Jurkat, Clone E6-1 (cell line): ENCODE results near the gene KLK4.

Experiments used
- DNase-seq: peaks from one replicate; pipeline ENCODE4 v3.0.0-alpha.2; 2011; ENCODE audit warnings: low read depth, low spot score
- H3K4me3 ChIP-seq: 2 replicates; pipeline ENCODE4 v1.5.1; 2011; ENCODE audit warnings: mild to moderate bottlenecking, low read length, control low read depth, moderate library complexity

The KLK4 gene

GRCh38 chr19:50891253-50891625 is 20.0 kb downstream of the KLK4 start:
- DNase-seq: no peak
- no peak overlapping the region for H3K4me3 ChIP-seq

GRCh38 chr19:50890422-50891252 is 20.6 kb downstream of the KLK4 start:
- H3K4me3 ChIP-seq: no peak overlapping the region
- no peak for DNase-seq

DNA sequence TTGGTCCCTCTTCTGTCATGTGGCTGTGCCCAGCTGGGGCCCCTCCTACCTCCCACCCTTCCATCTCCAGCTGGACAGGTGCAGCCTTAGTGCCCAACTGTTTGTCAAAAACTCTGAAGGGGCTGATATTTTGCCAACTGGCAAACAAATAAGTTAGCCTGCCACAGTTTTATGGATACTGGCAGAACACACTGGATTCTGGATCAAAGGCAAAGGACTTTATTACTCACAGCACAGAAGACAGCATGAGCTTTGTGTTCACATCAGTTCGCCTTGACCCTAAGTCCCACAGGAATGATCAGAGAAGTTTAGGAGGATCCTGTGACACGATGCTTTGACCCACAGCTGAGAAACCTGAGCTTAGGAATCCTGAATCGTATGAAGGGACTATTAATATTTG is 21.6 kb downstream of the KLK4 start:
- DNase-seq: no peak
- no peak overlapping the region for H3K4me3 ChIP-seq

GRCh38 chr19:50882188-50882587 is 29.0 kb downstream of the KLK4 start:
- no peak for DNase-seq

GRCh38 chr19:50880241-50880640 is 31.0 kb downstream of the KLK4 start:
- H3K4me3 ChIP-seq: no peak overlapping the region
- no peak for DNase-seq

More at GRCh38 chr19:50882188-50882587, 29.0 kb downstream of the KLK4 start:
- no peak overlapping the region for H3K4me3 ChIP-seq

DNA sequence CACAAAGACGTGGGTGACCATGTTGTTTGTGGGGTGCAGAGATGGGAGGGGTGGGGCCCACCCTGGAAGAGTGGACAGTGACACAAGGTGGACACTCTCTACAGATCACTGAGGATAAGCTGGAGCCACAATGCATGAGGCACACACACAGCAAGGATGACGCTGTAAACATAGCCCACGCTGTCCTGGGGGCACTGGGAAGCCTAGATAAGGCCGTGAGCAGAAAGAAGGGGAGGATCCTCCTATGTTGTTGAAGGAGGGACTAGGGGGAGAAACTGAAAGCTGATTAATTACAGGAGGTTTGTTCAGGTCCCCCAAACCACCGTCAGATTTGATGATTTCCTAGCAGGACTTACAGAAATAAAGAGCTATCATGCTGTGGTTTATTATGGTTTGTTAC is 32.3 kb downstream of the KLK4 start:
- no peak overlapping the region for H3K4me3 ChIP-seq
- DNase-seq: no peak

GRCh38 chr19:50877338-50877737 is 33.9 kb downstream of the KLK4 start:
- no peak for DNase-seq
- no peak overlapping the region for H3K4me3 ChIP-seq

- DNase-seq: no peak
Measured at GRCh38 chr19:50876456-50876855, 34.7 kb downstream of the KLK4 start.

DNA sequence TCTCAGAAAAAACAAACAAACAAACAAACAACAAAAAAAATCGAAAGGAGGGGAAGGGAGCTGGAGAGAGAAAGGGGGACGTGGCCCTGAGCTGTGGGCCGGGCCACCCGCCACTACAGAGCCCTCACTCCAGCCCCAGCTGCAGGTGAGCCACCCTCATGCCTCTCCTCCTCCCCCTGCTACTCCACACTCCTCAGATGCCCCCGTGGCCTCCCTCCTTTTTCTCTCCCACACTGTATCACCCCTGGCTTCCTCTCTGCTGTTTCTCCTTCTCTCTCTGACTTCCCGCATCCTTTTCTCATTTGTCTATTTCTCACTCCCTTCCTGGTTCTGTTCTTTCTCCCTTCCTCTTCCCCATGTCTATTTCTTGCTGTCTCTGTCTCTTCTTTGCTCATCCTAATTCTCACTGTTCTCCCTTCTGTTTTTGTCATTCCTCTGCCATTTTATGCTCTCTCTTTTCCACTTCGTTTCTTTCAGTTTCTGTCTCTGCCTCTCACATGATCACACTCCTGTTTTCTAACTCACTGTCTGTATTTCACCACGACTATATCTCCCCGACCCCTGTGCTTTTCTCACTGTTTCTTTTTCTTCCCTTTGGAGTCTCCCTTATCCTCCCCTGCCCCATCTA is 35.3 kb downstream of the KLK4 start:
- H3K4me3 ChIP-seq: no peak overlapping the region
- no peak for DNase-seq

More at GRCh38 chr19:50876456-50876855, 34.7 kb downstream of the KLK4 start:
- no peak overlapping the region for H3K4me3 ChIP-seq

DNA sequence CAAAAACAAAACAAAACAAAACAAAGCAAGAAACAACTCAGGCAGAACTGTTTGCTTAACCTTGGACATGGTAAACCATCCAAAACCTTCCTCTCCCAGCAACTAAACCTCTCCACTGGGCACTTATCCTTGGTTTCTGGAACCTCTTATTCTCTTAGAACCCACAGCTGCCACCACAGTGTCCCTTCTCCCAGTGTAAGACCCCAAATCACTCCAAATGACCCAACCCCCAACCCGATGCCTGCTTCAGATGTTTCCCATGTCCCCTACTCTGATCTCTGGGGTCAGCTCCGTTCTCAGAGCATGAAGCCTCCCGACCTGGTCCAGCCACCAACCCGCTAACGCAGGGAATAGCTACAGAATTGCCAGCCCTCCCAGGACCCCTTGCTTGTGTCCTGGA is 37.0 kb downstream of the KLK4 start:
- no peak overlapping the region for H3K4me3 ChIP-seq
- no peak for DNase-seq

DNA sequence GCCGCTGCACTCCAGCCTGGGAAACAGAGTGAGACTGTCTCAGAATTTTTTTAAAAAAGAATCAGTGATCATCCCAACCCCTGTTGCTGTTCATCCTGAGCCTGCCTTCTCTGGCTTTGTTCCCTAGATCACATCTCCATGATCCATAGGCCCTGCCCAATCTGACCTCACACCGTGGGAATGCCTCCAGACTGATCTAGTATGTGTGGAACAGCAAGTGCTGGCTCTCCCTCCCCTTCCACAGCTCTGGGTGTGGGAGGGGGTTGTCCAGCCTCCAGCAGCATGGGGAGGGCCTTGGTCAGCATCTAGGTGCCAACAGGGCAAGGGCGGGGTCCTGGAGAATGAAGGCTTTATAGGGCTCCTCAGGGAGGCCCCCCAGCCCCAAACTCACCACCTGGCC is 38.1 kb downstream of the KLK4 start, which contains the start of gene KLK2:
KLK2 (plus strand) TSS at position 384 of the 400 bp plus-strand sequence. CDS start 35 bp downstream, outside the sequence.
- no peak for DNase-seq
- no peak within 1 kb of the TSS for H3K4me3 ChIP-seq

DNA sequence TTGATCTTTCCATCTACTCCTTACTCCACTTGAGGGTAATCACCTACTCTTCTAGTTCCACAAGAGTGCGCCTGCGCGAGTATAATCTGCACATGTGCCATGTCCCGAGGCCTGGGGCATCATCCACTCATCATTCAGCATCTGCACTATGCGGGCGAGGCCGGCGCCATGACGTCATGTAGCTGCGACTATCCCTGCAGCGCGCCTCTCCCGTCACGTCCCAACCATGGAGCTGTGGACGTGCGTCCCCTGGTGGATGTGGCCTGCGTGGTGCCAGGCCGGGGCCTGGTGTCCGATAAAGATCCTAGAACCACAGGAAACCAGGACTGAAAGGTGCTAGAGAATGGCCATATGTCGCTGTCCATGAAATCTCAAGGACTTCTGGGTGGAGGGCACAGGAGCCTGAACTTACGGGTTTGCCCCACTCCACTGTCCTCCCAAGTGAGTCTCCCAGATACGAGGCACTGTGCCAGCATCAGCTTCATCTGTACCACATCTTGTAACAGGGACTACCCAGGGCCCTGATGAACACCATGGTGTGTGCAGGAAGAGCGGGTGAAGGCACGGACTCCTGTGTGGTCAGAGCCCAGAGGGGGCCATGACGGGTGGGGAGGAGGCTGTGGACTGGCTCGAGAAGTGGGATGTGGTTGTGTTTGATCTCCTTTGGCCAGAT is 40.6 kb downstream of the KLK4 start:
- DNase-seq: no peak

DNA sequence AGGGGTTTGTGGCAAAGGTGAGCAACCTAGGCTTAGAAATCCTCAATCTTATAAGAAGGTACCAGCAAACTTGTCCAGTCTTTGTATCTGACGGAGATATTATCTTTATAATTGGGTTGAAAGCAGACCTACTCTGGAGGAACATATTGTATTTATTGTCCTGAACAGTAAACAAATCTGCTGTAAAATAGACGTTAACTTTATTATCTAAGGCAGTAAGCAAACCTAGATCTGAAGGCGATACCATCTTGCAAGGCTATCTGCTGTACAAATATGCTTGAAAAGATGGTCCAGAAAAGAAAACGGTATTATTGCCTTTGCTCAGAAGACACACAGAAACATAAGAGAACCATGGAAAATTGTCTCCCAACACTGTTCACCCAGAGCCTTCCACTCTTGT is 41.7 kb downstream of the KLK4 start:
- H3K4me3 ChIP-seq: no peak overlapping the region
- DNase-seq: no peak

More for the DNA sequence above, 40.6 kb downstream of the KLK4 start:
- H3K4me3 ChIP-seq: no peak overlapping the region

DNA sequence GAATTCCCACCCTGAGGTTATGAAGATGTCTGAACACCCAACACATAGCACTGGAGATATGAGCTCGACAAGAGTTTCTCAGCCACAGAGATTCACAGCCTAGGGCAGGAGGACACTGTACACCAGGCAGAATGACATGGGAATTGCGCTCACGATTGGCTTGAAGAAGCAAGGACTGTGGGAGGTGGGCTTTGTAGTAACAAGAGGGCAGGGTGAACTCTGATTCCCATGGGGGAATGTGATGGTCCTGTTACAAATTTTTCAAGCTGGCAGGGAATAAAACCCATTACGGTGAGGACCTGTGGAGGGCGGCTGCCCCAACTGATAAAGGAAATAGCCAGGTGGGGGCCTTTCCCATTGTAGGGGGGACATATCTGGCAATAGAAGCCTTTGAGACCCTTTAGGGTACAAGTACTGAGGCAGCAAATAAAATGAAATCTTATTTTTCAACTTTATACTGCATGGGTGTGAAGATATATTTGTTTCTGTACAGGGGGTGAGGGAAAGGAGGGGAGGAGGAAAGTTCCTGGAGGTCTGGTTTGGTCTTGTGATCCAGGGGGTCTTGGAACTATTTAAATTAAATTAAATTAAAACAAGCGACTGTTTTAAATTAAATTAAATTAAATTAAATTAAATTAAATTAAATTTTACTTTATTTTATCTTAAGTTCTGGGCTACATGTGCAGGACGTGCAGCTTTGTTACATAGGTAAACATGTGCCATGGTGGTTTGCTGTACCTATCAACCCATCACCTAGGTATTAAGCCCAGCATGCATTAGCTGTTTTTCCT is 49.5 kb downstream of the KLK4 start:
- DNase-seq: no peak
- H3K4me3 ChIP-seq: no peak overlapping the region

- no peak for DNase-seq
- H3K4me3 ChIP-seq: no peak overlapping the region
Measured at GRCh38 chr19:50861010-50861409, 50.2 kb downstream of the KLK4 start.

DNA sequence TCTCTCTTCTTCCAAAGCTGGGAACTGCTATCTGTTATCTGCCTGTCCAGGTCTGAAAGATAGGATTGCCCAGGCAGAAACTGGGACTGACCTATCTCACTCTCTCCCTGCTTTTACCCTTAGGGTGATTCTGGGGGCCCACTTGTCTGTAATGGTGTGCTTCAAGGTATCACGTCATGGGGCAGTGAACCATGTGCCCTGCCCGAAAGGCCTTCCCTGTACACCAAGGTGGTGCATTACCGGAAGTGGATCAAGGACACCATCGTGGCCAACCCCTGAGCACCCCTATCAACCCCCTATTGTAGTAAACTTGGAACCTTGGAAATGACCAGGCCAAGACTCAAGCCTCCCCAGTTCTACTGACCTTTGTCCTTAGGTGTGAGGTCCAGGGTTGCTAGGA is 51.3 kb downstream of the KLK4 start:
- no peak overlapping the region for H3K4me3 ChIP-seq
- DNase-seq: no peak

DNA sequence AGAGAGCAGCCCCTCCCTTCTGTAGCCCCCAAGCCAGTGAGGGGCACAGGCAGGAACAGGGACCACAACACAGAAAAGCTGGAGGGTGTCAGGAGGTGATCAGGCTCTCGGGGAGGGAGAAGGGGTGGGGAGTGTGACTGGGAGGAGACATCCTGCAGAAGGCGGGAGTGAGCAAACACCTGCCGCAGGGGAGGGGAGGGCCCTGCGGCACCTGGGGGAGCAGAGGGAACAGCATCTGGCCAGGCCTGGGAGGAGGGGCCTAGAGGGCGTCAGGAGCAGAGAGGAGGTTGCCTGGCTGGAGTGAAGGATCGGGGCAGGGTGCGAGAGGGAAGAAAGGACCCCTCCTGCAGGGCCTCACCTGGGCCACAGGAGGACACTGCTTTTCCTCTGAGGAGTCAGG is 52.3 kb downstream of the KLK4 start:
- H3K4me3 ChIP-seq: no peak overlapping the region
- no peak for DNase-seq

- no peak for DNase-seq
- H3K4me3 ChIP-seq: no peak overlapping the region
Measured at GRCh38 chr19:50857366-50857765, 53.8 kb downstream of the KLK4 start.
